HG03064 (cell line): ENCODE data around the gene GRM7.

ENCODE experiments used
- ATAC-seq: cut with Tn5 transposase; IDR thresholded peaks from one replicate; pipeline ENCODE4 v1.9.1; 2021; ENCODE audit warnings: low read depth; ENCODE audit not compliant: unreplicated experiment

GRM7 gene

GRCh38 chr3:7211740-7212139, 350.8 kb downstream of the GRM7 start:
- no peak for ATAC-seq

GRCh38 chr3:7215706-7216105, 354.8 kb downstream of the GRM7 start:
- ATAC-seq = no peak

DNA sequence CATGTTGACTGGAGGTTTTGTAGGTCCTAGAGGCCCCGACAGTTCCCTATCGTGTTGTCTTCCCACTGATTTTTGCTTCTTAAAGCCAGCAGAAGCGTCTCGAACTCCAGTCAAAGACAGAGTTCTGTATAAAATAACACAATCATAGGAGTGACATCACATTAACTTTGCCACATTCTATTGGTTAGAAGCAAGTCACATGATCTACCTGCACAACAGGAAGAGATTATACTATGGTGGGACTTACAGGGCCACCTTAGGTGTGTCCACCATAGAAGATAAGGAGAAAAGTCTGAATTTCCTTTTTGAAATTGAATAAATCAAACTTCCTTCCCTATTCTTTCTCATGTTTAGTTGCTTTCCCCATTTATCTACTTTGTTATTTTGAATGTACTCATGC, 365.5 kb downstream of the GRM7 start:
- ATAC-seq = no peak

GRCh38 chr3:7238565-7239295, 377.8 kb downstream of the GRM7 start:
- ATAC-seq = no peak

DNA sequence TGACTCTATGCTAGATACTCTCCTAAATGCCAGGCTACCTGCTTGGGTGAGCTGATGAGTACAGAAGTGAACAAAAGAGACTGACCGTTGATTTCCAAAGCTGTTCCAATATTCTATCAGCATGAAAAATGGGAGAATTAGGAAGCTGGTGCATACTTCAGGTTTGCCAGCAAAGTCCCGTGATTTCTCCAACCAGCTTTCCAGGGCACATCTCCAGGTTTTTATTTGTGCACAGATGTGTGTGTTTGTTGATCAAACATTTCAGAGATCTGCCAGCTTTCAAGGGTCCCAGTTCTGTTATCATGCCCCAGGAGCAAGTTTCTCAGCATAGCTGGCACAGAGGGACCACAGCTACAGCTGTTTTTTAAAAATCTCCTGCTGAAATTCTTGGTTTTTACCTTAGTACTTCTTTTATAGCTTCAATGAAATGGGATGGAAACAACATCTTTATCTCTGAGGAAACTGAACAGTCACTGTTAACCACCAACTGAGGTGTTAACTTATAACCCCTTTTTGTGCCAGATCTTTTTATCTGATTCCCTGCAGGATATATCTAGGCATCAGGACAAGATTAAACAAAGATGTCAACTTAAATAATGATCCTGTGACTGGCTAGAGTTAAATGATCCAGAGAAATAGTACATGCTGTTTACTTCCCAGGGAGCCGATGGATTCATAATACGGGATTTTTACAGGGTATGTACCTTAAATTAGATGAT, 380.8 kb downstream of the GRM7 start:
- no peak for ATAC-seq

- ATAC-seq = no peak
These were observed 381.4 kb downstream of the GRM7 start for GRCh38 chr3:7242303-7242635.

GRCh38 chr3:7249493-7250076, 388.7 kb downstream of the GRM7 start:
- ATAC-seq = no peak

- no peak for ATAC-seq
These were observed 393.3 kb downstream of the GRM7 start for GRCh38 chr3:7254251-7254650.

DNA sequence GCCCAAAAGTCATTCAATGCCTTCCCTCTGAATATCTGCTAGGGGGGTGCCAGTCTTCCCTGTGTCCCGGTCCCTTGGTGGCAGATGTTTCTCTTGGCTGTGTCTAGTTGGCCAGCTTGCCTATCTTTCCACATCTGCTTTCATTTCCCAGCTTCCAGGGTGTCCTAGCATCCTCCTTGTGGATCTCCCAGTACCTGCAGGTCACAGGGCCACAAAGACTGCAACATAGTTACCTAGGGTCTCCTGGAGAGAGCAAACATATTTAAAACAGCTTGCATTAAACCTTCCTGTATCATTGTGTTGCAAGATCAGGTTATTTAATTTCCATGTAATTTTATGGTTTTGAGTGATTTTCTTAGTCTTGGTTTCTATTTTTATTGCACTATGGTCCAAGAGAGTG, 400.1 kb downstream of the GRM7 start:
- no peak for ATAC-seq

- no peak for ATAC-seq
These were observed 402.7 kb downstream of the GRM7 start for GRCh38 chr3:7263347-7264195.

DNA sequence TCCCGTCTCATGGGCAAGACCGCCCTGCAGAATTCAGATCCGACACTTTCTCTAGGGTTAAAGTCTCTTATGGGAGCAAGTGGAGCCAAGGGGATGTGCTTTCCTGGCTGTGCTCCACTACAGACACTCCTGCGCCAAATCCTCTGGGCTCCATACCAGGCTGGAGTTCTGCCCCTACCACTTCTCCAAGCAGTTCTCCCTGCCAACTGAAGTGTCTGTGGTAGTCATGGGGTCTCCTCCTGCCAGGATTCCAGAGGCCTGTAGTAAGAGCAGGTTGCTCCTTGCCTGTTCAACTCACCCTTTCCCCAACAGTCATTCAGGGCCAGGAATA, 403.2 kb downstream of the GRM7 start:
- no peak for ATAC-seq

GRCh38 chr3:7265736-7266135, 404.8 kb downstream of the GRM7 start:
- ATAC-seq = no peak

GRCh38 chr3:7266551-7266950, 405.6 kb downstream of the GRM7 start:
- ATAC-seq = no peak

GRCh38 chr3:7270731-7271130, 409.8 kb downstream of the GRM7 start:
- ATAC-seq = no peak

GRCh38 chr3:7271631-7272030, 410.7 kb downstream of the GRM7 start:
- no peak for ATAC-seq

- no peak for ATAC-seq
These were observed 411.3 kb downstream of the GRM7 start for GRCh38 chr3:7272203-7272602.

GRCh38 chr3:7275396-7275795, 414.5 kb downstream of the GRM7 start:
- ATAC-seq = no peak

DNA sequence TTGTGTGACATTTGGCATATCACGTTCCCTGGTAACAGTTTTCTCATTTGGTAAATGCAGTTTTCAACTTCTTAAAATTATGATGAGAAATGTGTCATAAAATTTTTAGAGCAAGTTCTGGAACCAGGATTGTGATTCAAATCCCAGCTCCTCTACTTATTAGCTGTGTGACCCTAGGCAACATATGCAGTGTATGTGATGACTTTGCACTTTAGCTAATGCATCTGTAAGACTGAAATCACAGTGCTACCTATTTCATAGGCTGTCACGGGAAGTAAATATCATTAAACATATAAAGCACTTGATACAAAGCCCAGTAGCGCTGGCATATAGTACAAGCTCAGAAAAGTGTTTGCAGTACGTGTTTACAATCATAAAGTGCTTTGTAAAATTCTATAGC, 419.4 kb downstream of the GRM7 start:
- ATAC-seq = no peak

GRCh38 chr3:7282988-7283387, 422.1 kb downstream of the GRM7 start:
- ATAC-seq = no peak

GRCh38 chr3:7285505-7285904, 424.6 kb downstream of the GRM7 start:
- ATAC-seq = no peak

- no peak for ATAC-seq
These were observed 427.2 kb downstream of the GRM7 start for GRCh38 chr3:7288133-7288532.
